Fibroblast of the aortic adventitia (primary cell): Measurements from ENCODE around the gene PDLIM1. TPM values are rescaled to one million over a fixed set of nuclear protein-coding genes. Genes with fewer than 3 reads are reported as not detected.
"Not testable (repeated sequence)": the region's sequence is repeated elsewhere in the genome, so short reads cannot be mapped to it uniquely, and the experiment has no call there.

Experiments used
- DNase-seq: peaks from one replicate; pipeline ENCODE4 v3.0.0-alpha.2; 2010; ENCODE audit warnings: low read depth
- H3K4me3 ChIP-seq: 2 replicates; pipeline ENCODE4 v1.5.1; 2011; ENCODE audit warnings: low read depth, mild to moderate bottlenecking, control low read depth, low read length, moderate library complexity
- CTCF ChIP-seq: IDR thresholded peaks from 2 replicates; pipeline ENCODE4 v1.5.1; 2011; ENCODE audit warnings: mild to moderate bottlenecking, low read length, control low read depth, inconsistent platforms; ENCODE audit not compliant: insufficient read depth
- total RNA-seq: library from RNA; depleted of rRNA; stranded (reverse); fragments of >200 nt; gene quantifications from 2 replicates; pipeline ENCODE4 v1.2.3, GENCODE V29; 2012; ENCODE audit warnings: low replicate concordance

Gene PDLIM1
- total RNA-seq, 1 donor: 13.5 TPM

GRCh38 chr10:95229724-95230627 lies 60.8 kb downstream of the PDLIM1 start:
- H3K4me3 ChIP-seq: no peak overlapping the region
- no peak for TF ChIP-seq CTCF
- DNase-seq: peak; percentile 94

- DNase-seq, H3K4me3 ChIP-seq: not testable (repeated sequence)
Observed at GRCh38 chr10:95228934-95229723, 61.7 kb downstream of the PDLIM1 start.

GRCh38 chr10:95225136-95225535 lies 65.7 kb downstream of the PDLIM1 start:
- DNase-seq: no peak
- TF ChIP-seq CTCF: no peak
- no peak overlapping the region for H3K4me3 ChIP-seq

- peak; percentile 26 for DNase-seq
- no peak for TF ChIP-seq CTCF
- no peak overlapping the region for H3K4me3 ChIP-seq
Observed at GRCh38 chr10:95221124-95221523, 69.7 kb downstream of the PDLIM1 start.

GRCh38 chr10:95220539-95220938 lies 70.3 kb downstream of the PDLIM1 start:
- no peak for TF ChIP-seq CTCF
- no peak overlapping the region for H3K4me3 ChIP-seq
- DNase-seq: no peak

- H3K4me3 ChIP-seq: no peak overlapping the region
- DNase-seq: peak; percentile 24
- TF ChIP-seq CTCF: no peak
Observed at GRCh38 chr10:95217476-95217875, 73.3 kb downstream of the PDLIM1 start.

- H3K4me3 ChIP-seq: no peak overlapping the region
- no peak for TF ChIP-seq CTCF
- peak; percentile 22 for DNase-seq
Observed at GRCh38 chr10:95214793-95215192, 76.0 kb downstream of the PDLIM1 start.
